ENCODE data around the gene P2RY8. TPM values are rescaled to one million over a fixed set of nuclear protein-coding genes. Genes with fewer than 3 reads are reported as not detected.

The P2RY8 gene
- total and polyA plus RNA-seq, 10 donors = 8.1 to 32.2 (median 26.5) TPM

DNA sequence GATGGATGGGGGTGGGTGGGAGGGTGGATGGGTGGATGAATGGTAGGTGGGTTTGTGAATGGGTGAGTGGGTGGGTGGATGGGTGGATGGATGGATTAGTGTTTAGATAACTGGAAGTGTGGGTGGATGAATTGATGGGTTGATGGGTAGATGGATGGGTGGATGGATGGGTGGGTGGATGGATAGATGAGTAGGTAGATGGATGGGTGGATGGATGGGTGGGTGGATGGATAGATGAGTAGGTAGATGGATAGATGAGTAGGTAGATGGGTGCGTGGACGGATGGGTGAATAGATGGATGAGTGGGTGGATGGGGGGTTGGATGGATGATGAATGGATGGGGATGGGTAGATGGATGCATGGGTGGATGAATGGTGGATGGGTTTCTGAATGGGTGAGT, 64.0 kb downstream of the P2RY8 start:
- H3K27me3 ChIP-seq (replicated peaks in 1 of 7) = no peaks in the 10 kb centered on the region
- H3K9me3 ChIP-seq = no peaks in the 10 kb centered on the region
- H3K27ac ChIP-seq = peak overlapping the region in 1 of 8 donors; percentile 77
- peaks cover 11 to 52% (median 34%) of the 10 kb centered on the region in 6 donors for H3K4me1 ChIP-seq
- WGBS, 5 donors = 90 to 100% (median 94%) methylated on average over 2 of the region's 2 CpGs
- no peak for TF ChIP-seq POLR2A (IDR thresholded peaks at IDR 0.05)
- TF ChIP-seq POLR2AphosphoS5 (IDR thresholded peaks at IDR 0.05) = no peak
- TF ChIP-seq, protein P1, sequence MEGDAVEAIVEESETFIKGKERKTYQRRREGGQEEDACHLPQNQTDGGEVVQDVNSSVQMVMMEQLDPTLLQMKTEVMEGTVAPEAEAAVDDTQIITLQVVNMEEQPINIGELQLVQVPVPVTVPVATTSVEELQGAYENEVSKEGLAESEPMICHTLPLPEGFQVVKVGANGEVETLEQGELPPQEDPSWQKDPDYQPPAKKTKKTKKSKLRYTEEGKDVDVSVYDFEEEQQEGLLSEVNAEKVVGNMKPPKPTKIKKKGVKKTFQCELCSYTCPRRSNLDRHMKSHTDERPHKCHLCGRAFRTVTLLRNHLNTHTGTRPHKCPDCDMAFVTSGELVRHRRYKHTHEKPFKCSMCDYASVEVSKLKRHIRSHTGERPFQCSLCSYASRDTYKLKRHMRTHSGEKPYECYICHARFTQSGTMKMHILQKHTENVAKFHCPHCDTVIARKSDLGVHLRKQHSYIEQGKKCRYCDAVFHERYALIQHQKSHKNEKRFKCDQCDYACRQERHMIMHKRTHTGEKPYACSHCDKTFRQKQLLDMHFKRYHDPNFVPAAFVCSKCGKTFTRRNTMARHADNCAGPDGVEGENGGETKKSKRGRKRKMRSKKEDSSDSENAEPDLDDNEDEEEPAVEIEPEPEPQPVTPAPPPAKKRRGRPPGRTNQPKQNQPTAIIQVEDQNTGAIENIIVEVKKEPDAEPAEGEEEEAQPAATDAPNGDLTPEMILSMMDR (IDR thresholded peaks at IDR 0.05 in 8 of 11, conservative IDR thresholded peaks at IDR 0.05 in 3 of 11) = no peak
- no peak for DNase-seq
- no peaks in the 10 kb centered on the region for H3K36me3 ChIP-seq
- H3K4me3 ChIP-seq = no peak overlapping the region
- intact Hi-C loops (cut with DNase I; ENCODE audit: low total_unique reads) = no loop called here

DNA sequence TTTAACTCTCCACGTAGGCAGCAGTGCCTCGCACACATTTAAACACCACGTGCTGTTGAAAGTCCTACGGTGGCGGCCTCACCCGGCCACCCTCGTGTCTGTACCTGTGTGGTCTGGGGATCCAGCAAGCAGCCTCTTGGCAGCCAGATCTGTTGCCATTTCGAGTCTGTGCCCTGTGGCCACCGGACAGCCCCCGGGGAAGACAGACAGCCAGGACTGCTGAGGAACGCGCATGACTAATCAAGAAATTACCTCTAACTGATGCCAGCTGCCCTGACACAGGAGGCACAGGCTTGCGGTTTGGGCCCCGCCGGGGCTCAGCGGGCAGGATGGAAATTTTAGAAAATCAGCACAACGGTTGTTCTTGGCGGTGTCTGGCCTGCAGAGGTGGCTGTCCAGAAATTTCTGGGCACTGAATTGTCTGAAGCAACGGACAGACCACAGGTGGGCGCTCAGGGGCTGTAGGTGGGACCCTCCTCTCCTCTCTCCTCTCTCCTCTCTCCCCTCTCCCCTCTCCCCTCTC, 68.7 kb downstream of the P2RY8 start:
- Histone ChIP-seq H3K27ac (peak overlapping the region; percentile 40 to 90 (median 68)), H3K4me3 (peak overlapping the region in 1 of 8 donors; percentile 41), H3K36me3 (peaks cover 0 to 31% (median 14%) of the 10 kb centered on the region in 6 donors), H3K4me1 (peaks cover 25 to 87% (median 80%) of the 10 kb centered on the region in 6 donors), H3K27me3 (replicated peaks in 1 of 7) (no peaks in the 10 kb centered on the region), H3K9me3 (no peaks in the 10 kb centered on the region)
- 14 to 39% (median 32%) methylated on average over 18 to 20 of the region's 20 CpGs for WGBS, 5 donors
- TF ChIP-seq POLR2A (IDR thresholded peaks at IDR 0.05) = no peak
- peak; percentile 58 to 74 (median 64) for TF ChIP-seq POLR2AphosphoS5 (IDR thresholded peaks at IDR 0.05)
- TF ChIP-seq, protein P1 (IDR thresholded peaks at IDR 0.05 in 8 of 11, conservative IDR thresholded peaks at IDR 0.05 in 3 of 11) = peak in 1 of 11 experiments; percentile 11
- peak; percentile 90 for DNase-seq
- intact Hi-C loops (cut with DNase I; ENCODE audit: low total_unique reads) = loop anchor here (10.0 kb wide), 1 partner anchor 66 kb away; the partner anchor contains the start of gene P2RY8

DNA sequence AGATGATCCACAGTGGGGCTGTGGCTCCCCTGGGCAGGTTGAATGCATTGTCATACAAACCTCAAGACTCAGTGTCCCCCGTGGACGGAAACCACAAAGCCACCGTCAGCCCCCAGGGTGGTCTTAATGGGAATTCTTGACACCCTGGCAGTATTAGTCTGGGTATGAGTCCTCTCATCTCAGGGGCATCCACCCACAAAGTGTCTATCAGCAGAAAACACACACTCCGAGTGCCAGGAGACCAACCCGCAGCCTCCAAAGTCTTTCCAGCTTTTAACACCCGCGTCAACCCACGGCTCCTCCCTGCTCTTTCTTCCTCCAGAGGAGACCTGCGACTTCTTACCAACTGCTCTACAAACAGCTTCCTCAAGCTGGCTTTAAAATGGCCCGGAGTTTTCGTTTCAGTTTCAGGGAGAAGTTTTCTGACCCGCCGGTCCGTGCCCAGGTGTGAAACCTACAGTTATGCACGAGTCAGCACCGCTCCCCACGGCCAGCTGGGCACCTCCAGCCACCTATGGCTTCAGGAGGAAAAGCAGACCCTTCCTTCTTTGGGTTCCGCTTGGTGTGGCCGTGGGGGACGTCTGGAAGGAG, 69.9 kb downstream of the P2RY8 start:
- peak in 1 of 3 donors; percentile 58 for TF ChIP-seq POLR2AphosphoS5 (IDR thresholded peaks at IDR 0.05)
- TF ChIP-seq POLR2A (IDR thresholded peaks at IDR 0.05) = no peak
- WGBS, 5 donors = 11 to 25% (median 19%) methylated on average over 19 to 20 of the region's 20 CpGs
- H3K27ac ChIP-seq = peak overlapping the region; percentile 40 to 90 (median 72)
- peak overlapping the region in 4 of 8 donors; percentile 6 to 51 (median 17) for H3K4me3 ChIP-seq
- peaks cover 28 to 95% (median 91%) of the 10 kb centered on the region in 6 donors for H3K4me1 ChIP-seq
- no peaks in the 10 kb centered on the region for H3K27me3 ChIP-seq (replicated peaks in 1 of 7)
- H3K36me3 ChIP-seq = peaks cover 0 to 35% (median 14%) of the 10 kb centered on the region in 6 donors
- no peaks in the 10 kb centered on the region for H3K9me3 ChIP-seq
- DNase-seq = peak; percentile 87
- intact Hi-C loops (cut with DNase I; ENCODE audit: low total_unique reads) = loop anchor here (10.0 kb wide), 1 partner anchor 68 kb away; the partner anchor contains the start of gene P2RY8

DNA sequence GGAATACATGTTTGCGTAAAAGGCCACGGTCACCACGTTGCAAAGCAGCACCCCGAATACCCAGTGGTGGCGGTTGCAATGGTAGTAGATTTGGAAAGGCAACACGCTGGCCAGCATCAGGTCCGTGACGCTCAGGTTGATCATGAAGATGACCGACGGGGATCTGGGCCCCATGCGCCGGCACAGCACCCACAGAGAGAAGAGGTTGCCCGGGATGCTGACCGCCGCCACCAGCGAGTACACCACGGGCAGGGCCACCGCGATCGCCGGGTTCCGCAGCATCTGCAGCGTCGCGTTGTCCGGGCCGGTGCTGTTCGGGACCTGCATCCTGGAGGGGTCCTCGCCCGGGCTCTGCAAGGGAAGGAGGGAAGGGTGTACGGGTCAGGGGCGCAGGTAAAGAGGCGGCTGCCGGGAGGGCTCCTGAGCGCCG, 70.7 kb downstream of the P2RY8 start:
- peaks cover 0 to 35% (median 14%) of the 10 kb centered on the region in 6 donors for H3K36me3 ChIP-seq
- H3K4me3 ChIP-seq = no peak overlapping the region
- peak overlapping the region in 6 of 8 donors; percentile 68 to 90 (median 79) for H3K27ac ChIP-seq
- no peaks in the 10 kb centered on the region for H3K27me3 ChIP-seq (replicated peaks in 1 of 7)
- DNase-seq = peak; percentile 84
- intact Hi-C loops (cut with DNase I; ENCODE audit: low total_unique reads) = loop anchor here (10.0 kb wide), 1 partner anchor 69 kb away; the partner anchor contains the start of gene P2RY8
- TF ChIP-seq POLR2AphosphoS5 (IDR thresholded peaks at IDR 0.05) (no peak), POLR2A (IDR thresholded peaks at IDR 0.05) (no peak)
- TF ChIP-seq, protein P1 (IDR thresholded peaks at IDR 0.05 in 8 of 11, conservative IDR thresholded peaks at IDR 0.05 in 3 of 11) = no peak
- peaks cover 28 to 86% (median 83%) of the 10 kb centered on the region in 6 donors for H3K4me1 ChIP-seq
- no peaks in the 10 kb centered on the region for H3K9me3 ChIP-seq
- WGBS, 5 donors = 70 to 89% (median 77%) methylated on average over 31 to 36 of the region's 36 CpGs

All from spleen (tissue), 11 donors.